ENCODE measurements around the gene NFE2L3.

DNA sequence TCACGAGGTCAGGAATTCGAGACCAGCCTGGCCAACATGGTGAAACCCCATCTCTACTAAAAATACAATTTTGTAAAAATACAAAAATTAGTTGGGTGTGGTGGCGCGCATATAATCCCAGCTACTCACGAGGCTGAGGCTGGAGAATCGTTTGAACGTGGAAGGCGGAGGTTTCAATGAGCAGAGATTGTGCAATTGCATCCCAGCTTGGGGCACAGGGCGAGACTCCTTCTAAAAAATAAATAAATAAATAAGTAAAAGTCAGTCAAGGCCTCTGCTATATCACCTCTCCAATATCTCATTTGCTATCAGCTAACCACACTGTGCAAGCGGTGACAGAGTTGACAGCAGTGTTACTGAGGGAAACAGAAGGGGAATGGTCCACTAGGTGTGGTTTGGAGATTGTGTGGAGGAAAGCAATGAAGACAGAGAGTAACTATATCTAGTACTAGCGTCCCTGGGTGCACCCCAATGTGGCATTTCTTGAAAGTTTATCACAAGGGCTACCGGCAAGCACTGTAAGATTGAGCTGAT is 20.9 kb upstream of the NFE2L3 start:
- no peak for TF ChIP-seq CTCF (conservative IDR thresholded peaks at IDR 0.05)
- no peak for TF ChIP-seq ZFX (IDR thresholded peaks at IDR 0.05)

Data from C4-2B (cell line).